ENCODE measurements around the gene POT1.
A peak's percentile ranks its signal among the peaks of the same experiment; 100 is the strongest.
"Not testable (repeated sequence)": the region's sequence is repeated elsewhere in the genome, so short reads cannot be mapped to it uniquely, and the experiment has no call there.

POT1 gene

DNA sequence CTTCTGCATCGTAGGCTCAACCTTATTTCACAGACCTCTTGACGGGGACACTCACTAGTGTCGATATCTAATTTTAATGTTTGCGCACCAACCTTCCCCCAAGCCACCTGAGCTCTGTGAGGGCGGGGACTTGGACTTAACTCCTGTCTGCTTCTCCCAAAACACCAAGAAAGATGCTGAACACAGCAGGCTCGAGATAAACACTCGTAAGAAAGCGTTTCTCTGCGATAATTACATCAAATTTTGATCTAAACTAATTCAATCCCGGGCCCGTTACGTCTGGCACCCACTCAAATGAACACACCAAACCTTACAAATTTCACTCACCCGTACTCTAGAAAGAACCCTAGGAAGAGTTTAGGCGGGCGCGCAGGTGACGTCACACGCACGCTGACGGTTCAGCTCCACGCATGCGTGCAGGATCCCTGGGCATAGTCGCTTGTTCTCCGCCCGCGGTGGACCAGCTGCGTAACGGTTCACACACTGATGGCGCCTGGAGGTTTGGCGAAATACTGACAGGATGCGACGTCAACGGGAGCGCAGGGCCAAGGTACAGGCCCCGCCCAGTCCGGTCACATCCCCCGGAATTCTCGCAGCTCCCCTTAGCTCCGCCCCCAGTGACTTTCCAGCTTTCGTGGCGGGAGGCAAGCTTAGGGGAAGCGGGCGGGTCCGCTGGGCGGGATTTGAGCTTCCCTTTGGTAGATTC is at the start of gene POT1:
Gene POT1, minus strand, starts transcription at position 359 of the 706 bp plus-strand sequence. CDS start 32,652 bp downstream, outside the sequence.
- DNase-seq (ENCODE audit: low read depth), result peak; percentile 99

DNA sequence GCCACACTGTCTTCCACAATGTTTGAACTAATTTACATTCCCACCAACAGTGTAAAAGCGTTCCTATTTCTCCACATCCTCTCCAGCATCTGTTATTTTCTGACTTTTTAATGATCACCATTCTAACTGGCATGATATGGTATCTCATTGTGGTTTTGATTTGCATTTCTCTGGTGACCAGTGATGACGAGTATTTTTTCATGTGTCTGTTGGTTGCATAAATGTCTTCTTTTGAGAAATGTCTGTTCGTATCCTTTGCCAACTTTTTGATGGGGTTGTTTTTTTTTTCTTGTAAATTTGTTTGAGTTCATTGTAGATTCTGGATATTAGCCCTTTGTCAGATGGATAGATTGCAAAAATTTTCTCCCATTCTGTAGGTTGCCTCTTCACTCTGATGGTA is 45.5 kb upstream of the POT1 start:
- DNase-seq (ENCODE audit: low read depth), result not testable (repeated sequence)

GRCh38 chr7:124965553-124965952 is 35.9 kb upstream of the POT1 start:
- no peak for DNase-seq (ENCODE audit: low read depth)

DNA sequence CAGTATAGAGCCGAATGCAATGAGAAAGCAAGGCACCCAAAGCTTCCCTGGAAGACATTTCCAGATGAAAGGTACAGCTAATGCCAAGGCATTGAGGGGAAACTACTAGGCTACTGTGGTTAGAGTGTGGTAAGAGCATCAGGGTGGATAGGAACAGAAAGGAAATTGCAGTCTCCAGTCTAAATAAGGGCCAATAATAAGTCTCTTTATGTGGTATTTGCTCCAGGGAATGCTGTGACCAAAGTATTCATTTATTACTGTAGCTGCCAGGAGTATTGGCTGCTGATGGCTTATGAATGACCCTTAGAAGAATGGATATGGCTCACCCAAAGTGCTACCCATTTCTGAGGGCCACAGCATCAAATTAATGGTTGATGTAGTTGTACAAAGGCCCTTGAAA is 30.1 kb upstream of the POT1 start:
- no peak for DNase-seq (ENCODE audit: low read depth)

DNA sequence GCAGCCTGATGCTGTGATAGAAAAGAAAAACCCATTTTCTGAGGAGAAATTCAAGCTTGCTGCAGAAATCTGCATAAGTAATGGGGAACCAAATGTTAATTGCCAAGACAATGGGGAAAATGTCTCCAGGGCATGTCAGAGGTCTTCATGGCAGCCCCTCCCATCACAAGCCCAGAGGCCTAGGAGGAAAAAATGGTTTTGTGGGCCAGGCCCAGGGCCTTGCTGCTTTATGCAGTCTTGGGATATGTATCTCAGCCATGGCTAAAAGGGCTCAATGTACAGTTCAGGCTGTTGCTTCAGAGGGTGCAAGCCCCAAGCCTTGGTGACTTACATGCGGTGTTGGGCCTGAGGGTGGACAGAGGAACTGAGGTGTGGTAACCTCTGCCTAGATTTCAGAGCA is 28.3 kb upstream of the POT1 start:
- not testable (repeated sequence) for DNase-seq (ENCODE audit: low read depth)

DNA sequence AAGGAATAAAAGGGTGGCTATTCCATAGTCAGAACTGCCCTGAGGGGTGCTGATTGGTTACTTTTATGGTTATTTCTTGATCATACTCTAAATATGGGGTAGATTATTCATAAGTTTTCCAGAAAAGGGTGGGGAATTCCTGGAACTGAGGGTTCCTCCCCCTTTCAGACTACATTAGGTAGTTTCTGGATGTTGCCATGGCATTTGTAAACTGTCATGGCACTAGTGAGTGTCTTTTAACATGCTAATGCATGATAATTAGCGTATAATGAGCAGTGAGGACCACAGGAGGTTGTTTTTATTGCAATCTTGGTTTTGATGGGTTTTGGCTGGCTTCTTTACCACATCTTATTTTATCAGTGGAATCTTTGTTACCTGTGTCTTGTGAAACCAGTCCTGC is 26.5 kb upstream of the POT1 start:
- DNase-seq (ENCODE audit: low read depth), result no peak

GRCh38 chr7:124954790-124955189 is 25.2 kb upstream of the POT1 start:
- DNase-seq (ENCODE audit: low read depth), result no peak

GRCh38 chr7:124945680-124946079 is 16.1 kb upstream of the POT1 start:
- no peak for DNase-seq (ENCODE audit: low read depth)

DNA sequence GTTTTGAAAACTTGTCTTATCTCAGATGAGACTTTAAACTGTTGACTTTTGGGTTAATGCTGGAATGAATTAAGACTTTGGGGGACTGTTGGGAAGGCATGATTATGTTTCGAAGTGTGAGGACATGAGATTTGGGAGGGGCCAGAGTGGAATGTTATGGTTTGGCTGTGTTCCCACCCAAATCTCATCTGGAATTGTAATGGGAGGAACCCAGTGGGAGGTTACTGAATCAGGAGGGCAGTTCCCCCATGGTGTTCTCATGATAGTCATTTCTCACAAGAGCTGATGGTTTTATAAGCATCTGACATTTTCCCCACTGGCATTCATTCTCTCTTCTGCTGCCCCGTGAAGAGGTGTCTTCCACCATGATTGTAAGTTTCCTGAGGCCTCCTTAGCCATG is 13.8 kb upstream of the POT1 start:
- no peak for DNase-seq (ENCODE audit: low read depth)

- DNase-seq (ENCODE audit: low read depth), result no peak
Observed at GRCh38 chr7:124942399-124942798, 12.8 kb upstream of the POT1 start.

GRCh38 chr7:124940306-124940705 is 10.7 kb upstream of the POT1 start:
- DNase-seq (ENCODE audit: low read depth), result no peak

DNA sequence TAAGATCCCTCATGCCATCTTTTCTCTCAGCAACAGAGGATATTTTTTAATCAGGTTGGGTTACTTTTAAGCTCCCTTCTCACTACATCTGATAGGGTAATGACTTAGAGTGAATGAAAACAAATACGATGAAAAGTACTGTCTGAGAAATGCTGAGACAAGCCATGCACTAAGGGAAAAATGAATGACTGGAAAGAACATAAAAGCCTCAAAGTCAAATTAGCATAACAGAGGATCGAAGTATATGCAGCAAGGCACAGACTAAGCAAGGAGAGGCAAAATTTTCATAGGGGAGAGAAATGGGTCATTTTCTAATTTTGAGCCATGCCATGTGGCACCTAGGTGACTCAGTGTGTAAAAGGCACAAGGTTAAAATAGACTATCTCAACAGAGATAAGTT is 8.5 kb upstream of the POT1 start:
- no peak for DNase-seq (ENCODE audit: low read depth)

DNA sequence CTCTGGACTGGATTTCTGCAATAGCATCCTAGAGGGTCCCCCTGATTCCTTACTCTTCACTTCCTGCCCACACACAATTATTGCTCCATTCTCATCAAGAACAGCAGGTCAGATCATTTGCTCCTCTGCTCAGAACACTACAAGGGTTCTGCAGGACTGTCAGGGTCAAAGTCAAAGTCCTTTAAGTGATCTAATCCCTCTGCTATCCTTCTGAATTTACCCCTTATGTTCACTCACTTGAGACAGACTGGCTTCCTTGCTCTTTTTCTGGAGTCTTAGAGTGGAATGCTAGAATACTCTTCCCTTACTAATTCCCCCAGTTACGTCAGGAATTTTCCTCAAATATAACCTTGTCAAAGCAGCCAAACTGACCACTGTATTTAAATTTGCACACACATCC is 7.5 kb upstream of the POT1 start:
- no peak for DNase-seq (ENCODE audit: low read depth)

GRCh38 chr7:124934841-124935240 is 5.2 kb upstream of the POT1 start:
- no peak for DNase-seq (ENCODE audit: low read depth)

- DNase-seq (ENCODE audit: low read depth), result no peak
Observed at GRCh38 chr7:124930655-124931597, 1.3 kb upstream of the POT1 start.

- no peak for DNase-seq (ENCODE audit: low read depth)
Observed at GRCh38 chr7:124930173-124930623, 573 bp upstream of the POT1 start.

- no peak for DNase-seq (ENCODE audit: low read depth)
Observed at GRCh38 chr7:124924906-124925305, 4.7 kb downstream of the POT1 start.

GRCh38 chr7:124922200-124922599 is 7.4 kb downstream of the POT1 start:
- DNase-seq (ENCODE audit: low read depth), result no peak

- no peak for DNase-seq (ENCODE audit: low read depth)
Observed at GRCh38 chr7:124919841-124920240, 9.8 kb downstream of the POT1 start.

DNA sequence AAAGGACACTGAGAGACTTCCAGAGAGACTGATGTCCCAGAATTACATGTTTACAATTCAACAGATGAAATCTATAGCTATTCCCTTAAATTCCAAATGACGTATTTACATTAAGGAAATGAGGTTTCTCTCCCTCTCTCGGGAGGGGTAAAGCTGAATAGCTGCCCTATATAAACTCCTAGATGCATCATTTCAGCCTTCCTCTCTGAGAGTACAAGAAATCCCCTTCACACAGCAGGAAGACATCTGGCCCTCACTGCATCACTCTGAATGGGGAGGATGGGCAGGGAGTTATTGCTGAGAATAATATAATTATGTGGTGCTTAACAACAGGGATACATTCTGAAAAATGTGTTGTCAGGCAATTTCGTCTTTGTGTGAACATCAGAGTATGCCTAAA is 11.0 kb downstream of the POT1 start:
- DNase-seq (ENCODE audit: low read depth), result no peak

GRCh38 chr7:124915242-124915641 is 14.4 kb downstream of the POT1 start:
- no peak for DNase-seq (ENCODE audit: low read depth)

- no peak for DNase-seq (ENCODE audit: low read depth)
Observed at GRCh38 chr7:124914298-124914697, 15.3 kb downstream of the POT1 start.

DNA sequence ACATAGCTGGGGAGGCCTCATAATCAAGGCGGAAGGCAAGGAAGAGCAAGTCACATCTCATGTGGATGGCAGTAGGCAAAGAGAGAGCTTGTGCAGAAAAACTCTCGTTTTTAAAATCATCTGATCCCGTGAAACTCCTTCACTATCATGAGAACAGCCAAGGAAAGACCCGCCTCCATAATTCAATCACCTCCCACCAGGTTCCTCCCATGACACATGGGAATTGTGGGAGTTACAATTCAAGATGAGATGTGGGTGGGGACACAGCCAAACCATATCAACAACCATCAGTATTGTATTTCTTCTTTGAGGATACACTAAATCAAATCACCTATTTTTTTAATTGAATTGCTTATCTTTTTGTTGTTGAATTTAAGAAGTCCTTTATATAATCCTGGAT is 16.7 kb downstream of the POT1 start:
- DNase-seq (ENCODE audit: low read depth), result no peak
